HepG2 (cell line): ENCODE results near the gene ELL.

Experiments used
- CTCF ChIP-seq: sonication (generic); formaldehyde crosslinking; IDR thresholded peaks from 2 replicates; pipeline ENCODE4 v1.5.0; 2020; ENCODE audit warnings: mild to moderate bottlenecking, missing genetic modification reagents, moderate library complexity
- NR2F6 ChIP-seq, 2 experiments: IDR thresholded peaks; 2 replicates each; pipeline ENCODE4 v1.6.1; 2016; ENCODE audit warnings: antibody characterized with exemption in 1 of 2, mild to moderate bottlenecking in 1 of 2
- ZBTB7A ChIP-seq: sonication (generic); formaldehyde crosslinking; IDR thresholded peaks from 2 replicates; pipeline ENCODE4 v1.8.0; 2022; ENCODE audit warnings: mild to moderate bottlenecking, missing genetic modification reagents
- ZFP91 ChIP-seq: sonication (generic); formaldehyde crosslinking; IDR thresholded peaks from 2 replicates; pipeline ENCODE4 v1.9.0; 2022; ENCODE audit warnings: missing genetic modification reagents, mild to moderate bottlenecking, borderline replicate concordance
- ZNF260 ChIP-seq: sonication (generic); formaldehyde crosslinking; IDR thresholded peaks from 2 replicates; pipeline ENCODE4 v1.4.0; 2020; ENCODE audit warnings: missing genetic modification reagents, low read depth, mild to moderate bottlenecking, borderline replicate concordance

- no peak for TF ChIP-seq CTCF (CRISPR knock-in tag)
- no peak for TF ChIP-seq ZBTB7A
- no peak for TF ChIP-seq ZFP91 (CRISPR knock-in tag)
- TF ChIP-seq NR2F6 (IDR thresholded peaks at IDR 0.05): no peak
- TF ChIP-seq NR2F6 (CRISPR knock-in tag; IDR thresholded peaks at IDR 0.05): no peak
- TF ChIP-seq ZNF260 (CRISPR knock-in tag): no peak
Observed at GRCh38 chr19:18526316-18526715, 4.4 kb upstream of the ELL start.
